ENCODE results near the gene ZMYND8.
A peak's percentile ranks its signal among the peaks of the same experiment; 100 is the strongest.
"Not testable (repeated sequence)": the region's sequence is repeated elsewhere in the genome, so short reads cannot be mapped to it uniquely, and the experiment has no call there.

ZMYND8 gene

DNA sequence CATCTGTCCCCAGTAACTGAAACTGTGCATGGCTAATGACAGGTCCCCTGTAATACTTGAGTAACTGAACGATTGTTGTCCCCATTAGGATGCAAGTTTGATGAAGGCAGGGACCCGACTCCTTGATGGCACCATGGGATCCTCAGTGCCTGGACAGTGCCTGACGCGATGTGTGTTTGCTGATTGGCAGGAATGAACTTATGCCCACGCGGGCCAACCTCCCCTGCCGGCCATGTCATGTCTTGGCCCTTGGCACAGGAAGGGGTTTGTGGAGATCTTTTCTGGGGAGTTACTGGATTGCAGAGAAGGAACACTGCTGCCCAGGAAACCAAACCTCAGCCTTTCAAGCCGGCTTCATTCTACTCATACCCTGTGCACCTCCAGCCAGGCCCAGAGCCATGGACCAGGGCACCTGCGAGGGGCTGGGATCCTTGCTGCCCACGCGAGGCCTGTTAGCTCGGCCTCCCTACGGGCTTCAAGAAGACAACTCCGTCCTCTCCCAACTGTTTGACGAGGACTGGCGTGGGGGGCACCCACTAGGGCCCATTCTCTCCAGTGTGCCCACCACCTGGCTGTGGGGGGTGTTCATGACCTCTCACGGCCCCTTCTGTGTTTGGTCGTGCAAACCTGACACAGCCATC, 147.8 kb downstream of the ZMYND8 start:
- Histone ChIP-seq H4K8ac (ENCODE audit: low read length) (no peak overlapping the region), H3K4ac (ENCODE audit: low read depth in 1 of 2, low read length in 2 of 2) (no peak overlapping the region), H3K14ac (ENCODE audit: low read length in 2 of 2) (no peak overlapping the region), H3K36me3 (ENCODE audit: control insufficient read depth in 1 of 2, insufficient read depth in 2 of 2, low read depth in 1 of 2, low read length in 2 of 2) (peaks cover 44 to 56% of the 10 kb centered on the region in 2 experiments), H2AK5ac (ENCODE audit: low read length, severe bottlenecking) (no peak overlapping the region), H2AFZ (ENCODE audit: low read depth, low read length) (no peak overlapping the region), H3K4me1 (ENCODE audit: control insufficient read depth, insufficient read depth, low read depth, low read length) (peaks cover 7% of the 10 kb centered on the region), H4K91ac (ENCODE audit: low read length) (no peak overlapping the region), H3K79me1 (replicated peaks; ENCODE audit: low read length, poor library complexity, severe bottlenecking) (peaks cover 34% of the 10 kb centered on the region), H2BK120ac (ENCODE audit: low read depth, low read length) (no peak overlapping the region), H3K9me3 (ENCODE audit: control insufficient read depth, low read length) (peaks cover 4% of the 10 kb centered on the region), H3K23ac (ENCODE audit: low read length in 2 of 2) (no peak overlapping the region), H3K18ac (ENCODE audit: low read depth in 1 of 2, low read length in 2 of 2) (no peak overlapping the region), H3K27me3 (ENCODE audit: control insufficient read depth in 1 of 2, insufficient read depth in 1 of 2, low read length in 2 of 2) (no peaks in the 10 kb centered on the region), H3K4me2 (ENCODE audit: low read length, poor library complexity, severe bottlenecking) (no peak overlapping the region), H3K9ac (ENCODE audit: low read length) (no peak overlapping the region), H2BK12ac (ENCODE audit: low read length in 2 of 2) (no peak overlapping the region), H3K4me3 (ENCODE audit: insufficient read depth in 1 of 2, low read depth in 1 of 2, low read length in 2 of 2) (no peak overlapping the region), H2BK15ac (ENCODE audit: low read depth, poor library complexity, severe bottlenecking) (no peak overlapping the region), H2BK5ac (ENCODE audit: low read depth, low read length, poor library complexity, severe bottlenecking) (no peak overlapping the region), H3K27ac (ENCODE audit: low read length, poor library complexity, severe bottlenecking) (no peak overlapping the region)
- no peak for DNase-seq
- WGBS, result 99% methylated on average over 18 of the region's 18 CpGs

DNA sequence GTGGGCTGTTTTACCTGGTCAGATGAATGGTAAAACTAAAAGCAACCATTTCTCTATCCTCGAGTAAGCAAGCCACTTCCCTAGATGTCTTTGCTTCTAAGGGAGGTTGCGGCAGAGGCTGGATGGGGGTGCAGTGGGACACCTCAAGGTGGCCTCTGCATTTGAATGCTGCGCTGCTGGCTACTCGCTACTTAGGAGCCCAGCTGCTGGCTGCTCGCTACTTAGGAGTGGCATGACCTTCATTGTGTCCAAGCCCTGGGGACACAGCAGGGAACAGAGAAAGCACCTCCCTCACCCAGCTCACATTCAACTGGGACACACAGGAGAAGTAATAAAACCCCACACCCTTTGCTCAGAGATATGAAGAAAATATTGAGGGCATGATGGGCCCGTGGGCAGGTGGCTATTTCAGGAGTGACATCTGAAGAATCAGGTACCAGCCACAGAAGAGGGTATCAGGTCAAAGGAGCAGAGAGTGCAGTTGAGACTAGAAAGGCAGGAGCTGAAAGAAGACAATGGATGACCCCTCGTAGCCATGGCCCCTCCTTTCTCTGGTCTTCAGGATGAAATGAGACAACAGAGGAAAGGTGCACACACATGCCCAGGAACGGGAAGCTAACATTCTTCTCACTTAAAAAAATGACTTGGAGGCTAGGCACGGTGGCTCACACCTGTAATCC, 149.4 kb downstream of the ZMYND8 start:
- Histone ChIP-seq H3K4me2 (ENCODE audit: low read length, poor library complexity, severe bottlenecking) (no peak overlapping the region), H2BK120ac (ENCODE audit: low read depth, low read length) (no peak overlapping the region), H3K27ac (ENCODE audit: low read length, poor library complexity, severe bottlenecking) (no peak overlapping the region), H3K14ac (ENCODE audit: low read length in 2 of 2) (no peak overlapping the region), H4K8ac (ENCODE audit: low read length) (no peak overlapping the region), H3K4ac (ENCODE audit: low read depth in 1 of 2, low read length in 2 of 2) (no peak overlapping the region), H2AFZ (ENCODE audit: low read depth, low read length) (no peak overlapping the region), H4K91ac (ENCODE audit: low read length) (no peak overlapping the region), H3K9me3 (ENCODE audit: control insufficient read depth, low read length) (no peaks in the 10 kb centered on the region), H2BK5ac (ENCODE audit: low read depth, low read length, poor library complexity, severe bottlenecking) (no peak overlapping the region), H3K4me1 (ENCODE audit: control insufficient read depth, insufficient read depth, low read depth, low read length) (peaks cover 7% of the 10 kb centered on the region), H2BK12ac (ENCODE audit: low read length in 2 of 2) (no peak overlapping the region), H2BK15ac (ENCODE audit: low read depth, poor library complexity, severe bottlenecking) (no peak overlapping the region), H3K4me3 (ENCODE audit: insufficient read depth in 1 of 2, low read depth in 1 of 2, low read length in 2 of 2) (no peak overlapping the region), H3K79me1 (replicated peaks; ENCODE audit: low read length, poor library complexity, severe bottlenecking) (peaks cover 22% of the 10 kb centered on the region), H3K27me3 (ENCODE audit: control insufficient read depth in 1 of 2, insufficient read depth in 1 of 2, low read length in 2 of 2) (no peaks in the 10 kb centered on the region), H3K18ac (ENCODE audit: low read depth in 1 of 2, low read length in 2 of 2) (no peak overlapping the region), H2AK5ac (ENCODE audit: low read length, severe bottlenecking) (no peak overlapping the region), H3K23ac (ENCODE audit: low read length in 2 of 2) (no peak overlapping the region), H3K36me3 (ENCODE audit: control insufficient read depth in 1 of 2, insufficient read depth in 2 of 2, low read depth in 1 of 2, low read length in 2 of 2) (peaks cover 33 to 40% of the 10 kb centered on the region in 2 experiments), H3K9ac (ENCODE audit: low read length) (no peak overlapping the region)
- 95% methylated on average over 9 of the region's 9 CpGs for WGBS
- DNase-seq, result no peak

DNA sequence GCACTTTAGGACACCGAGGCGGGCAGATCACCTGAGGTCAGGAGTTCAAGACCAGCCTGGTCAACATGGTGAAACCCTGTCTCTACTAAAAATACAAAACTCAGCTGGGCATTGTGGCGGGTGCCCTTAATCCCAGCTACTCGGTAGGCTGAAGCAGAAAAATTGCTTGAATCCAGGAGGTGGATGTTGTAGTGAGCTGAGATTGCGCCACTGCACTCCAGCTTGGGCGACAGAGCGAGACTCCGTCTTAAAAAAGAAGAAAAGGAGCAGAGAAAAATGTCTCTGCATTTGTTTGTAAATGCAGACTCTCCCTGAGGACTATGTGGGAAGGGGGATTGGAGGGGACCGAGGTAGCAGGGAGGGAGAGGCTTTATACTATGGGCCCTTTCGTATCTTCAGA, 149.9 kb downstream of the ZMYND8 start:
- H3K23ac ChIP-seq (ENCODE audit: low read length in 2 of 2); H3K9me3 ChIP-seq (ENCODE audit: control insufficient read depth, low read length); H3K27me3 ChIP-seq (ENCODE audit: control insufficient read depth in 1 of 2, insufficient read depth in 1 of 2, low read length in 2 of 2); H3K9ac ChIP-seq (ENCODE audit: low read length); H3K18ac ChIP-seq (ENCODE audit: low read depth in 1 of 2, low read length in 2 of 2); H4K8ac ChIP-seq (ENCODE audit: low read length); H2AK5ac ChIP-seq (ENCODE audit: low read length, severe bottlenecking); H3K4me2 ChIP-seq (ENCODE audit: low read length, poor library complexity, severe bottlenecking); DNase-seq; H2AFZ ChIP-seq (ENCODE audit: low read depth, low read length); H3K14ac ChIP-seq (ENCODE audit: low read length in 2 of 2); H2BK120ac ChIP-seq (ENCODE audit: low read depth, low read length); H2BK12ac ChIP-seq (ENCODE audit: low read length in 2 of 2); H4K91ac ChIP-seq (ENCODE audit: low read length); H3K4me3 ChIP-seq (ENCODE audit: insufficient read depth in 1 of 2, low read depth in 1 of 2, low read length in 2 of 2); H2BK15ac ChIP-seq (ENCODE audit: low read depth, poor library complexity, severe bottlenecking); H3K4ac ChIP-seq (ENCODE audit: low read depth in 1 of 2, low read length in 2 of 2); H3K27ac ChIP-seq (ENCODE audit: low read length, poor library complexity, severe bottlenecking); H3K4me1 ChIP-seq (ENCODE audit: control insufficient read depth, insufficient read depth, low read depth, low read length); H2BK5ac ChIP-seq (ENCODE audit: low read depth, low read length, poor library complexity, severe bottlenecking): not testable (repeated sequence)
- 95% methylated on average over 10 of the region's 10 CpGs for WGBS
- Histone ChIP-seq H3K79me1 (replicated peaks; ENCODE audit: low read length, poor library complexity, severe bottlenecking) (peaks cover 19% of the 10 kb centered on the region), H3K36me3 (ENCODE audit: control insufficient read depth in 1 of 2, insufficient read depth in 2 of 2, low read depth in 1 of 2, low read length in 2 of 2) (peaks cover 28 to 35% of the 10 kb centered on the region in 2 experiments)

DNA sequence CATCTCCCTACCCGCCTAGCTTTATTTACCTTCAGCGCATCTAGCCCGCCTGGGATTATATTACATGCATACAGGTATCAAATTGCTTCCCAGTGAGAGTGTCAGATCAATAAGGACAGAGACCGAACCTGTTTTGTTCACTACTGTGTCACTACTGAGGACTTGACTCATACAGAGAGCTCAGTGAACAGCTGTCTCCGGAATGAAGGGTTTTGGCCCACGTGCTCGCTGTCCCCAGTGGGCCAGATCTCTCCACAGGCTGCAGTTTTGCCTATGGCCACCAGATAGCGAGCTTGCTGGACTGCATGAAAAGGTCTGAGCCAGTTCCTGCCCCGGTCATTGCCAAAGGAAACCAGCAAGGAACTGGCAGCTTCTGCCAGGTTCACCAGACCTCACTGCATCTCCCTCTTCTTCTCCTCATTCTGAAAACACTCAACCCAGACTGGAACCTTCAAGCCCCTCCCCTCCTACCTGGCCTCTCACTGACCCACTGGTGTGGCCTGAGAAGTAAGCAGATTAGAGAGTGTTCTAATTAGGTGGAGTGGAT, 150.8 kb downstream of the ZMYND8 start:
- H2BK5ac ChIP-seq (ENCODE audit: low read depth, low read length, poor library complexity, severe bottlenecking), result no peak overlapping the region
- no peak overlapping the region for H4K91ac ChIP-seq (ENCODE audit: low read length)
- no peak overlapping the region for H2AFZ ChIP-seq (ENCODE audit: low read depth, low read length)
- H3K14ac ChIP-seq (ENCODE audit: low read length in 2 of 2), result no peak overlapping the region
- H2BK120ac ChIP-seq (ENCODE audit: low read depth, low read length), result no peak overlapping the region
- no peak overlapping the region for H3K23ac ChIP-seq (ENCODE audit: low read length in 2 of 2)
- H3K4me1 ChIP-seq (ENCODE audit: control insufficient read depth, insufficient read depth, low read depth, low read length), result peaks cover 7% of the 10 kb centered on the region
- H2BK15ac ChIP-seq (ENCODE audit: low read depth, poor library complexity, severe bottlenecking), result no peak overlapping the region
- H3K27ac ChIP-seq (ENCODE audit: low read length, poor library complexity, severe bottlenecking), result no peak overlapping the region
- H3K79me1 ChIP-seq (replicated peaks; ENCODE audit: low read length, poor library complexity, severe bottlenecking), result peaks cover 17% of the 10 kb centered on the region
- no peak overlapping the region for H3K4me3 ChIP-seq (ENCODE audit: insufficient read depth in 1 of 2, low read depth in 1 of 2, low read length in 2 of 2)
- peak overlapping the region; percentile 42 for H3K9ac ChIP-seq (ENCODE audit: low read length)
- no peak overlapping the region for H3K4me2 ChIP-seq (ENCODE audit: low read length, poor library complexity, severe bottlenecking)
- WGBS, result 79% methylated on average over 8 of the region's 9 CpGs
- no peak overlapping the region for H4K8ac ChIP-seq (ENCODE audit: low read length)
- DNase-seq, result peak; percentile 74
- H3K18ac ChIP-seq (ENCODE audit: low read depth in 1 of 2, low read length in 2 of 2), result no peak overlapping the region
- no peaks in the 10 kb centered on the region for H3K9me3 ChIP-seq (ENCODE audit: control insufficient read depth, low read length)
- H3K27me3 ChIP-seq (ENCODE audit: control insufficient read depth in 1 of 2, insufficient read depth in 1 of 2, low read length in 2 of 2), result no peaks in the 10 kb centered on the region
- no peak overlapping the region for H2AK5ac ChIP-seq (ENCODE audit: low read length, severe bottlenecking)
- no peak overlapping the region for H3K4ac ChIP-seq (ENCODE audit: low read depth in 1 of 2, low read length in 2 of 2)
- peaks cover 21 to 26% of the 10 kb centered on the region in 2 experiments for H3K36me3 ChIP-seq (ENCODE audit: control insufficient read depth in 1 of 2, insufficient read depth in 2 of 2, low read depth in 1 of 2, low read length in 2 of 2)
- no peak overlapping the region for H2BK12ac ChIP-seq (ENCODE audit: low read length in 2 of 2)

Data from mesenchymal stem cell (in vitro differentiated cells and primary cell).